ENCODE measurements around the gene CDH23. TPM values are rescaled to one million over a fixed set of nuclear protein-coding genes. Genes with fewer than 3 reads are reported as not detected.

The CDH23 gene
- total RNA-seq, 1 experiment from 2014 or later: 2.9 TPM

DNA sequence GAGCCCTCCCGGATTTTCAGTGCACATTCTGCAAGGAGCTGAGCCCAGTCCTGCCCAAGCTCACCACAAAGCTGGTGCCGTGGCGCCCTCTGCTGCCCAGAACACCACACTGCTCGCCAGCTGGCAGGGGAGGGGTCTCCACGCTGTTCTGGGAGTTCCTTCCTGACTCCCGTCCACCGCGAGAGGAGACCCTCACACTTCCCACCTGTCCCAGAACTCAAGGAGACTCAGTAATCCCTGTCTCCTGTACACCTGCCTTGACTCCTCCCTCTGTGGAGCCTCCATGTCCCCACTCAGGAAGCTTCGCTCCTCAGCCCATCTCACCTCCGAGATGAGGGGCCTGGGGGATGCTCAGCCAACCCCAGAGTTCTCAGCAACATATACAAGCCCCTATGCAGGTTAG, 311.6 kb downstream of the CDH23 start:
- DNase-seq (ENCODE audit: low spot score) (peak; percentile 92), ATAC-seq (peak; percentile 94)
- CTCF ChIA-PET: interaction anchor here (0.6 to 5.9 kb wide), 80 partner anchors 11 to 404 kb away, joined by 3 to 158 read pairs (median 4); partner anchors contain the start of genes C10orf105, CDH23, SLC29A3 and VSIR
- POLR2A ChIA-PET: interaction anchor here (1.0 kb wide), 2 partner anchors 38 to 565 kb away, joined by 3 read pairs; no protein-coding TSS in a partner anchor
- peaks cover 4% of the 10 kb centered on the region for H3K4me1 Mint-ChIP-seq
- no peak overlapping the region for H3K27ac Mint-ChIP-seq
- no peaks in the 10 kb centered on the region; the same call in 1 of the 2 replicates for H3K27me3 Mint-ChIP-seq (ENCODE audit: low read depth)
- H3K36me3 Mint-ChIP-seq: no peaks in the 10 kb centered on the region
- no peaks in the 10 kb centered on the region for H3K9me3 Mint-ChIP-seq
- no peak overlapping the region; the same call in 1 of the 2 replicates for H3K4me3 Mint-ChIP-seq
- TF ChIP-seq ATF3 (CRISPR knock-in tag; conservative IDR thresholded peaks at IDR 0.05) (no peak), PREB (CRISPR knock-in tag; IDR thresholded peaks at IDR 0.05; ENCODE audit: borderline replicate concordance) (no peak), CTCF (IDR thresholded peaks at IDR 0.05) (peak; percentile 84)
- TF ChIP-seq, protein P1, sequence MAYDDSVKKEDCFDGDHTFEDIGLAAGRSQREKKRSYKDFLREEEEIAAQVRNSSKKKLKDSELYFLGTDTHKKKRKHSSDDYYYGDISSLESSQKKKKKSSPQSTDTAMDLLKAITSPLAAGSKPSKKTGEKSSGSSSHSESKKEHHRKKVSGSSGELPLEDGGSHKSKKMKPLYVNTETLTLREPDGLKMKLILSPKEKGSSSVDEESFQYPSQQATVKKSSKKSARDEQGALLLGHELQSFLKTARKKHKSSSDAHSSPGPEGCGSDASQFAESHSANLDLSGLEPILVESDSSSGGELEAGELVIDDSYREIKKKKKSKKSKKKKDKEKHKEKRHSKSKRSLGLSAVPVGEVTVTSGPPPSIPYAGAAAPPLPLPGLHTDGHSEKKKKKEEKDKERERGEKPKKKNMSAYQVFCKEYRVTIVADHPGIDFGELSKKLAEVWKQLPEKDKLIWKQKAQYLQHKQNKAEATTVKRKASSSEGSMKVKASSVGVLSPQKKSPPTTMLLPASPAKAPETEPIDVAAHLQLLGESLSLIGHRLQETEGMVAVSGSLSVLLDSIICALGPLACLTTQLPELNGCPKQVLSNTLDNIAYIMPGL (CRISPR knock-in tag; IDR thresholded peaks at IDR 0.05): 0 out of 2 replicates have a peak, but pooled peaks have one; percentile 24

DNA sequence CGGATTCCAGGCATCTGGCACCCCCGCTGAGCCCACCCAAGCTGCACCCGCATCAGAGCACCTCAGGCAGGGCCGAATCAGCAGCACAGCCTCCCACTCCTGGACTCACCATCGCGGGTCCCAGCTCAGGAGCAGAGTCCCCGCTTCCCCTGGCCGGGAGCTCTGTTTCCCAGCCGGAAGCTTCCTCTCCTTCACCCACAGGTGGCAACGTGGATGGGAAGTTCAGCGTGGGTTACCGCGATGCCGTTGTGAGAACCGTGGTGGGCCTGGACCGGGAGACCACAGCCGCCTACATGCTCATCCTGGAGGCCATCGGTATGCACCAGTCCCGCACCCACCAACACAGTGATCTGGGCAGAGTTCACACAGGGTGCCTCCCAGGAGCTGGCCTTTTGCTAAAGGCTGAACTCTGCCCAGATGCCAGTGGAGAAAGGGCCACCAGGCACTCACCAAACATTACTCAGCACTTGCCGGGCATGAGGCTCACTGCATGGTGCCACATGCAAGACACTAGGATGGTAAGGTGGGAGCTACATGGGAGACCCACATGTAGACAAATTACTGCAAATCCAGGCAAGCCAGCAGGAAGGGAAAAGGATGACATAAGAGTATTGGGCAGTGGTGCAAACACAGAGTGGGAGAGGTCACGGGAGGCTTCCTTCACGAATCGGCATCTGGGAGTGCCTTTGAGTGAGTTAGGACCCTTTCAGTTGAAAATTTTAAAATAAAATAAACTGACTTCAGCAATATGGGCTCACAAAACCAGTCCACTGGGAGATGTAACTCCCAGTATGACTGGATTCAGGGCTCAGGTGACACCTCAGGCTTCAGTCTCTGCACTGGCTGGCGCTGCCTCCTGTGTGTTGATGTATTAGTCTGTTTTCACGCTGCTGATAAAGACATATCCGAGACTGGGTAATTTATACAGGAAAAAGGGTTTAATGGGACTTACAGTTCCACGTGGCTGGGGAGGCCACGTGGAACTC, 312.5 kb downstream of the CDH23 start:
- ChIA-PET CTCF (interaction anchor here (0.6 to 5.9 kb wide), 55 partner anchors 10 to 405 kb away, joined by 3 to 158 read pairs (median 7); partner anchors contain the start of genes C10orf105, CDH23, SLC29A3 and VSIR), POLR2A (interaction anchor here (1.0 kb wide), 1 partner anchor 37 kb away, joined by 3 read pairs; no protein-coding TSS in a partner anchor)
- Mint-ChIP-seq H3K4me3 (no peak overlapping the region), H3K27me3 (ENCODE audit: low read depth) (no peaks in the 10 kb centered on the region; the same call in 1 of the 2 replicates), H3K4me1 (peaks cover 11% of the 10 kb centered on the region), H3K9me3 (no peaks in the 10 kb centered on the region), H3K27ac (peak overlapping the region; percentile 31; the same call in 1 of the 2 replicates), H3K36me3 (no peaks in the 10 kb centered on the region)
- TF ChIP-seq USF2 (CRISPR knock-in tag; IDR thresholded peaks at IDR 0.05) (no peak), ATF1 (CRISPR knock-in tag; IDR thresholded peaks at IDR 0.05) (no peak), OVOL2 (CRISPR knock-in tag; IDR thresholded peaks at IDR 0.05; ENCODE audit: borderline replicate concordance) (no peak), NFATC4 (CRISPR knock-in tag; IDR thresholded peaks at IDR 0.05) (no peak), E2F1 (CRISPR knock-in tag; IDR thresholded peaks at IDR 0.05) (no peak), GABPB1 (CRISPR knock-in tag; IDR thresholded peaks at IDR 0.05) (no peak), SP1 (CRISPR knock-in tag; conservative IDR thresholded peaks at IDR 0.05) (no peak), GRHL2 (CRISPR knock-in tag; IDR thresholded peaks at IDR 0.05; ENCODE audit: insufficient replicate concordance, severe bottlenecking) (no peak), FOXJ3 (CRISPR knock-in tag; IDR thresholded peaks at IDR 0.05; ENCODE audit: borderline replicate concordance) (no peak), NFYB (CRISPR knock-in tag; conservative IDR thresholded peaks at IDR 0.05; ENCODE audit: low read depth) (no peak), ELF4 (CRISPR knock-in tag; IDR thresholded peaks at IDR 0.05; ENCODE audit: low read depth) (no peak)
- DNase-seq (ENCODE audit: low spot score): no peak
- no peak for ATAC-seq

All from WTC11 (cell line).